WTC11 (cell line): ENCODE data around the gene DNAAF3. TPM values are rescaled to one million over a fixed set of nuclear protein-coding genes. Genes with fewer than 3 reads are reported as not detected.

ENCODE experiments used
- ATAC-seq: fragments of 200-7000 bp; cut with Tn5 transposase; 2 replicates; pipeline ENCODE4 v1.10.0; 2021; ENCODE audit warnings: mild to moderate bottlenecking, moderate library complexity
- CTCF ChIA-PET: fragments of 300-600 bp; sonication (Branson Sonifier 250); formaldehyde crosslinking; loops from one replicate; lab custom pipeline; 2021; ENCODE audit warnings: antibody characterized with exemption; lab: Charles Lee
- POLR2A ChIA-PET: fragments of 350-600 bp; sonication (Branson Sonifier 250); formaldehyde crosslinking; loops from one replicate; lab custom pipeline; 2021; ENCODE audit warnings: antibody characterized with exemption; lab: Charles Lee
- DNase-seq: peaks from one replicate; pipeline ENCODE4 v3.0.0; 2021; ENCODE audit warnings: low spot score
- H3K27ac Mint-ChIP-seq: 2 replicates; pipeline ENCODE4 v1.8.0; 2021; ENCODE audit warnings: mixed read lengths
- H3K27me3 Mint-ChIP-seq: 2 replicates; pipeline ENCODE4 v1.8.0; 2021; ENCODE audit warnings: low read depth, mild to moderate bottlenecking, moderate library complexity, mixed read lengths
- H3K36me3 Mint-ChIP-seq: 2 replicates; pipeline ENCODE4 v1.8.0; 2021; ENCODE audit warnings: mixed read lengths
- H3K4me1 Mint-ChIP-seq: 2 replicates; pipeline ENCODE4 v1.8.0; 2022; ENCODE audit warnings: mixed read lengths
- H3K4me3 Mint-ChIP-seq: 2 replicates; pipeline ENCODE4 v1.8.0; 2021; ENCODE audit warnings: mild to moderate bottlenecking, moderate library complexity, mixed read lengths
- H3K9me3 Mint-ChIP-seq: 2 replicates; pipeline ENCODE4 v1.8.0; 2021; ENCODE audit warnings: mixed read lengths
- GABPB1 ChIP-seq: sonication (generic); formaldehyde crosslinking; IDR thresholded peaks from 2 replicates; pipeline ENCODE4 v1.8.1; 2023; ENCODE audit warnings: mild to moderate bottlenecking, missing genetic modification reagents
- GTF2I ChIP-seq: fragments of 250-450 bp; sonication (Bioruptor Pico); conservative IDR thresholded peaks from 2 replicates; pipeline ENCODE4 v1.4.0; 2021; ENCODE audit warnings: mild to moderate bottlenecking
- JAZF1 ChIP-seq: fragments of 250-450 bp; sonication (Bioruptor Pico); IDR thresholded peaks from 2 replicates; pipeline ENCODE4 v1.9.0; 2021; ENCODE audit warnings: moderate library complexity, mild to moderate bottlenecking, inconsistent platforms
- NR3C1 ChIP-seq: sonication (generic); formaldehyde crosslinking; conservative IDR thresholded peaks from 2 replicates; pipeline ENCODE4 v1.8.1; 2023; ENCODE audit warnings: low read depth, mild to moderate bottlenecking, missing genetic modification reagents
- SMAD4 ChIP-seq: sonication (generic); formaldehyde crosslinking; IDR thresholded peaks from 2 replicates; pipeline ENCODE4 v1.8.0; 2022; ENCODE audit warnings: mild to moderate bottlenecking, missing genetic modification reagents
- SP1 ChIP-seq: sonication (generic); formaldehyde crosslinking; conservative IDR thresholded peaks from 2 replicates; pipeline ENCODE4 v1.8.1; 2022; ENCODE audit warnings: missing genetic modification reagents
- ZNF121 ChIP-seq: sonication (generic); formaldehyde crosslinking; IDR thresholded peaks from 2 replicates; pipeline ENCODE4 v1.8.0; 2023; ENCODE audit warnings: missing genetic modification reagents
- ZNF138 ChIP-seq: sonication (generic); formaldehyde crosslinking; conservative IDR thresholded peaks from 2 replicates; pipeline ENCODE4 v1.8.1; 2022; ENCODE audit warnings: mild to moderate bottlenecking, moderate library complexity, missing genetic modification reagents
- ZNF317 ChIP-seq: sonication (generic); formaldehyde crosslinking; IDR thresholded peaks from 2 replicates; pipeline ENCODE4 v1.8.1; 2023; ENCODE audit warnings: low read depth, mild to moderate bottlenecking, moderate library complexity, missing genetic modification reagents, borderline replicate concordance
- ZNF423 ChIP-seq: fragments of 250-450 bp; sonication (Bioruptor Pico); IDR thresholded peaks from 2 replicates; pipeline ENCODE4 v2.1.2; 2022; ENCODE audit warnings: mild to moderate bottlenecking, moderate library complexity
- total RNA-seq: library from RNA; stranded (reverse); gene quantifications from 3 replicates; pipeline ENCODE4 v1.2.3, GENCODE V29; 2021
- TF ChIP-seq, protein P1 (sequence below): sonication (generic); formaldehyde crosslinking; IDR thresholded peaks from 2 replicates; pipeline ENCODE4 v1.8.1; 2022; ENCODE audit warnings: low read depth, mild to moderate bottlenecking, moderate library complexity, missing genetic modification reagents, borderline replicate concordance
- TF ChIP-seq, protein P2 (sequence below): fragments of 200-600 bp; IDR thresholded peaks from 2 replicates; pipeline ENCODE4 v1.8.0; 2022; ENCODE audit warnings: antibody characterized with exemption
- TF ChIP-seq, protein P3 (sequence below): sonication (generic); formaldehyde crosslinking; IDR thresholded peaks from 2 replicates; pipeline ENCODE4 v1.8.0; 2023; ENCODE audit warnings: missing genetic modification reagents
- TF ChIP-seq, protein P4 (sequence below): sonication (generic); formaldehyde crosslinking; IDR thresholded peaks from 2 replicates; pipeline ENCODE4 v1.8.1; 2022; ENCODE audit warnings: mild to moderate bottlenecking, missing genetic modification reagents, moderate library complexity, borderline replicate concordance

DNAAF3 gene
- total RNA-seq, 1 experiment from 2014 or later: 4.0 TPM

DNA sequence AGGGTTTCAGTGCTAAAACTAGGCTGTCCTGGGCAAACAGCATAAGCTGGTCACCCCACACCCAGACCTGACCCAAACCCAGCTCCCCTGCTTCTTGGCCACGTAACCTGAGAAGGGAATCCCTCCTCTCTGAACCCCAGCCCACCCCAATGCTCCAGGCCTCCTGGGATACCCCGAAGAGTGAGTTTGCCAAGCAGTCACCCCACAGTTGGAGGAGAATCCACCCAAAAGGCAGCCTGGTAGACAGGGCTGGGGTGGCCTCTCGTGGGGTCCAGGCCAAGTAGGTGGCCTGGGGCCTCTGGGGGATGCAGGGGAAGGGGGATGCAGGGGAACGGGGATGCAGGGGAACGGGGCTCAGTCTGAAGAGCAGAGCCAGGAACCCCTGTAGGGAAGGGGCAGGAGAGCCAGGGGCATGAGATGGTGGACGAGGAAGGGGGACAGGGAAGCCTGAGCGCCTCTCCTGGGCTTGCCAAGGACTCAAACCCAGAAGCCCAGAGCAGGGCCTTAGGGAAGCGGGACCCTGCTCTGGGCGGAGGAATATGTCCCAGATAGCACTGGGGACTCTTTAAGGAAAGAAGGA, 51.8 kb downstream of the DNAAF3 start (continued):
- TF ChIP-seq, protein P1, sequence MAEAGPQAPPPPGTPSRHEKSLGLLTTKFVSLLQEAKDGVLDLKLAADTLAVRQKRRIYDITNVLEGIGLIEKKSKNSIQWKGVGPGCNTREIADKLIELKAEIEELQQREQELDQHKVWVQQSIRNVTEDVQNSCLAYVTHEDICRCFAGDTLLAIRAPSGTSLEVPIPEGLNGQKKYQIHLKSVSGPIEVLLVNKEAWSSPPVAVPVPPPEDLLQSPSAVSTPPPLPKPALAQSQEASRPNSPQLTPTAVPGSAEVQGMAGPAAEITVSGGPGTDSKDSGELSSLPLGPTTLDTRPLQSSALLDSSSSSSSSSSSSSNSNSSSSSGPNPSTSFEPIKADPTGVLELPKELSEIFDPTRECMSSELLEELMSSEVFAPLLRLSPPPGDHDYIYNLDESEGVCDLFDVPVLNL (CRISPR knock-in tag): no peak
- TF ChIP-seq, all 79 proteins: peak for 0

DNA sequence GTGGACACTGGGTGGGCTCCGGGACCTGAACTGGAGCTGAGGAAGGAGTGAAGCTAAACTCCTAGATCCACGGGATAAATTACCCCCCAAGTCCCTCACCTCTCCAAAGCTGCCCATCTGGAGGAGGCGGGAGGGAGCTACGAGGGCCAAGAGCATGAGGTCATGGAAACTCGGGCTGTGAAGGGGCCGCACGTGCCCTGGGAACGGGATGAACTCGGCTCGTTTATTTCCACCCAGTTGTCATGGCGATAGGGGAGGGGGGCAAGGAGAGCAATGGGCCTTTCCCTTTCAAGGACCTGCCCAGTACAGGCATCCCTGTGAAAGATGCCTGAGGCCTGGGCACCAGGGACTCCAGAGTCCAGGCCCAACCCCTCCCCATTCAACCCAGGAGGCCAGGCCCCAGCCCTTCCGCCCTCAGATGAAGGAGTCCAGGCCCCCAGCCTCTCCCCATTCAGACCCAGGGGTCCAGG, 52.8 kb downstream of the DNAAF3 start:
- ChIA-PET POLR2A (no interaction called here), CTCF (interaction anchor here (0.7 to 1.2 kb wide), 5 partner anchors 12 to 33 kb away, joined by 3 to 7 read pairs (median 4); no protein-coding TSS in a partner anchor)
- H3K27ac Mint-ChIP-seq: peak overlapping the region; percentile 53; the same call in 1 of the 2 replicates
- peaks cover 6% of the 10 kb centered on the region; the same call in 1 of the 2 replicates for H3K36me3 Mint-ChIP-seq
- H3K9me3 Mint-ChIP-seq: no peaks in the 10 kb centered on the region
- peaks cover 26% of the 10 kb centered on the region for H3K4me1 Mint-ChIP-seq
- TF ChIP-seq, protein P2, sequence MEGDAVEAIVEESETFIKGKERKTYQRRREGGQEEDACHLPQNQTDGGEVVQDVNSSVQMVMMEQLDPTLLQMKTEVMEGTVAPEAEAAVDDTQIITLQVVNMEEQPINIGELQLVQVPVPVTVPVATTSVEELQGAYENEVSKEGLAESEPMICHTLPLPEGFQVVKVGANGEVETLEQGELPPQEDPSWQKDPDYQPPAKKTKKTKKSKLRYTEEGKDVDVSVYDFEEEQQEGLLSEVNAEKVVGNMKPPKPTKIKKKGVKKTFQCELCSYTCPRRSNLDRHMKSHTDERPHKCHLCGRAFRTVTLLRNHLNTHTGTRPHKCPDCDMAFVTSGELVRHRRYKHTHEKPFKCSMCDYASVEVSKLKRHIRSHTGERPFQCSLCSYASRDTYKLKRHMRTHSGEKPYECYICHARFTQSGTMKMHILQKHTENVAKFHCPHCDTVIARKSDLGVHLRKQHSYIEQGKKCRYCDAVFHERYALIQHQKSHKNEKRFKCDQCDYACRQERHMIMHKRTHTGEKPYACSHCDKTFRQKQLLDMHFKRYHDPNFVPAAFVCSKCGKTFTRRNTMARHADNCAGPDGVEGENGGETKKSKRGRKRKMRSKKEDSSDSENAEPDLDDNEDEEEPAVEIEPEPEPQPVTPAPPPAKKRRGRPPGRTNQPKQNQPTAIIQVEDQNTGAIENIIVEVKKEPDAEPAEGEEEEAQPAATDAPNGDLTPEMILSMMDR: no peak
- TF ChIP-seq, protein P3, sequence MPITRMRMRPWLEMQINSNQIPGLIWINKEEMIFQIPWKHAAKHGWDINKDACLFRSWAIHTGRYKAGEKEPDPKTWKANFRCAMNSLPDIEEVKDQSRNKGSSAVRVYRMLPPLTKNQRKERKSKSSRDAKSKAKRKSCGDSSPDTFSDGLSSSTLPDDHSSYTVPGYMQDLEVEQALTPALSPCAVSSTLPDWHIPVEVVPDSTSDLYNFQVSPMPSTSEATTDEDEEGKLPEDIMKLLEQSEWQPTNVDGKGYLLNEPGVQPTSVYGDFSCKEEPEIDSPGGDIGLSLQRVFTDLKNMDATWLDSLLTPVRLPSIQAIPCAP (CRISPR knock-in tag): no peak
- TF ChIP-seq ZNF121 (CRISPR knock-in tag) (no peak), ZNF423 (CRISPR knock-in tag) (no peak), NR3C1 (CRISPR knock-in tag) (no peak), ZNF138 (CRISPR knock-in tag) (no peak), GABPB1 (no peak), ZNF317 (no peak)
- DNase-seq: peak; percentile 79
- H3K4me3 Mint-ChIP-seq: no peak overlapping the region
- ATAC-seq: no peak
- H3K27me3 Mint-ChIP-seq: no peaks in the 10 kb centered on the region

DNA sequence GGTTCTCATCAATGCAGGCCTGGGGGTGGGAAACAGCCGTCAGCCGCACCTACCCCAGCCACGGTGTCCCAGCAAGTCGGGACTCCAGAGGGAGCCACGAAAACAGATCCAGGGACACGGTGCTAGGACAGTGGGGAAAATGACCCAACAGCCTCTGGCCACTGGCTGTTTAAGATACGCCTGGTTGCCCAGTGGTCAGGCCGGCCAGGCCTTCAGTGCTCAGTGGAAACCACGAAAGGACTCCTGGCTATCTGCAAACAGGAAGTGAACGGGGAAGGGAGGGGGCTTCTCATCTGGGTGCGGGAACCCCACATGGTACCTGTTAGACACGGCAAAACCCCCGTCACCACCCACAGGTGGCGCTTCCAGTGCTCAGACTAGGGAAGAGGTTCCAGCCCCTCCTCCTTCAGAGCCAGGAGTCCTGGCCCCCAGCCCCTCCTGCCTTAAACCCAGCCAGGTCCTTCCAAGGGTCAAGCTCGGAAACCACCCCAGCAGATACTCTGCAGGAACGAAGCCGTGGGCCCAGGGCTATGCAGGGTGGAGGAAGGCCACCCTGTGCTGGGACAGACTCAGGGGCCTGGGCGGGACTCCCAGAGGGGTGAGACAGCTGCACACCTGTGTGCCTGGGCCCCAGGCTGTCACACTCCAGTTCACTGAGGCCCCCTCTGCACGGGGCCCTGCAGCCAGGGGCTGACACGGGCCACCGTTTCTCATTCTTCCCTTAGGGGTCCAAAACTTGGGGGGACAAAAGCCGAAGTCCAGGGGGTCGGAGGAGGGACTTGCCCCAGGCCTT, 53.4 kb downstream of the DNAAF3 start:
- peak; percentile 5; the same call in 1 of the 2 replicates for ATAC-seq
- CTCF ChIA-PET: interaction anchor here (0.7 to 1.2 kb wide), 5 partner anchors 12 to 34 kb away, joined by 3 to 7 read pairs (median 4); no protein-coding TSS in a partner anchor
- peaks cover 26% of the 10 kb centered on the region for H3K4me1 Mint-ChIP-seq
- H3K27ac Mint-ChIP-seq: peak overlapping the region; percentile 53; the same call in 1 of the 2 replicates
- no peaks in the 10 kb centered on the region for H3K27me3 Mint-ChIP-seq
- no peaks in the 10 kb centered on the region for H3K9me3 Mint-ChIP-seq
- no peak overlapping the region for H3K4me3 Mint-ChIP-seq
- peaks cover 9% of the 10 kb centered on the region for H3K36me3 Mint-ChIP-seq
- DNase-seq: peak; percentile 52
- no peak for TF ChIP-seq ZNF138 (CRISPR knock-in tag)
- no peak for TF ChIP-seq GTF2I (CRISPR knock-in tag)
- TF ChIP-seq SP1 (CRISPR knock-in tag): no peak
- no peak for TF ChIP-seq SMAD4 (CRISPR knock-in tag)
- TF ChIP-seq, protein P4, sequence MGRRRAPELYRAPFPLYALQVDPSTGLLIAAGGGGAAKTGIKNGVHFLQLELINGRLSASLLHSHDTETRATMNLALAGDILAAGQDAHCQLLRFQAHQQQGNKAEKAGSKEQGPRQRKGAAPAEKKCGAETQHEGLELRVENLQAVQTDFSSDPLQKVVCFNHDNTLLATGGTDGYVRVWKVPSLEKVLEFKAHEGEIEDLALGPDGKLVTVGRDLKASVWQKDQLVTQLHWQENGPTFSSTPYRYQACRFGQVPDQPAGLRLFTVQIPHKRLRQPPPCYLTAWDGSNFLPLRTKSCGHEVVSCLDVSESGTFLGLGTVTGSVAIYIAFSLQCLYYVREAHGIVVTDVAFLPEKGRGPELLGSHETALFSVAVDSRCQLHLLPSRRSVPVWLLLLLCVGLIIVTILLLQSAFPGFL (CRISPR knock-in tag): no peak
- TF ChIP-seq JAZF1: no peak
- POLR2A ChIA-PET: no interaction called here
